GM19455 (cell line): ENCODE data around the gene UNK.
A peak's percentile ranks its signal among the peaks of the same experiment; 100 is the strongest.
"Not testable (repeated sequence)": the region's sequence is repeated elsewhere in the genome, so short reads cannot be mapped to it uniquely, and the experiment has no call there.

Source experiments
- ATAC-seq: cut with Tn5 transposase; IDR thresholded peaks from one replicate; pipeline ENCODE4 v1.9.1; 2021; ENCODE audit not compliant: unreplicated experiment

UNK gene

GRCh38 chr17:75773121-75773807 is 11.3 kb upstream of the UNK start:
- ATAC-seq, result no peak

DNA sequence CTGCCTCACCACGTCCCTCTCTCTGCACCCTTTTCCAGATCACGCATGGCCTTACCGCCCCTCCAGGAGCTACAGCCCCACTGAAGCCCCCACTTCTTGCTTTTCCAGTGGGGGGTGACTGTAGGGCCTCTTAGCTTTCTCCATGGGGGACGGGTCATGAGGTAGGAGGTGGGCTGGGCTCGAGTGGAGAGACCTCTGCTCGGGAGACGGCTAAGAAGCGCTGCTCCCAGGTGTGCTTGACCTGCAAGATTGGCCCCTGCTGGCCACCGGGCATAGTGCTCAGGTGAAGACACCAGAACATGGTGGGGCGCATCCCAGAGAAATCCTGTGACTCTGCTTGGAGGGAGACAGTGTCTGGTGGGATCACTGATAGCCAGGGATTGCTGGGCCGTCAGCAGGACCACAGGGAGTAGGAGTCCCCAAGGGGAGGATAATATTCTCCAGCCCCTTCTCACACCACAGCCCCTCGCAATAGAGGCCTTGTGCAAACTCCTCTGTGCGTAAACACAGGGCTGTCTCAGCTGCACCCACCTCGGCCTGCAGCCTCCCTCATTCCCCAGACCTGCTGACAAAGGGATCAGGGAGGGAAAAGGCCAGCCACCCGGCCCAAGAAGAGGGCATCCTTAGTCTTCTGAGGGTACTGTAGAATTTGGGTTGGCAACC is 10.7 kb upstream of the UNK start:
- no peak for ATAC-seq

DNA sequence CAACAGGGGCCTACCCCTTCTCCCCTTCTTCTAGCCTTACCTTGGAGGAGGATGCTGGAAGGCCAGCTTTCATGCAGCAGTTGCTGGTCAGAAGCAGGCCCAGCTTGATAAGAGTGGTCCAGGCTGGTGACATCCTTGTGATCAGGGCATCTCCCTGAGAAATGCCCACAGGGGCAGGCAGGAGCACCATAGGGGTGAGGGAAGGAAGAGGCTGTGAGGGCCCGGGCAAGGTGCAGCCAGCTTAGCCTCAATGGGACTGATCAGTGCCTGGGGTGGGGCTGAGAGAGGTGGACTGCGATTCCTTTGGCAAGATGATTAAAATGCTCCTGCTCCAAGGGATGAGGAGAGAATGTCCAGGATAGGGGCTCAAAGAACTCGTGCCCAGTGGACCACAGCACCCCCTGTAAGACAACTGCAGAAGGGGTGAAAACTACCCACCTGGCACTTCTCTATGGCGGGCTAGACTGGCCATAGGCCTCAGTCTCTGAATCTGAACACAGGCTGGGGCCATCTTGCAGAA is 10.1 kb upstream of the UNK start:
- no peak for ATAC-seq

GRCh38 chr17:75774991-75775668 is 9.5 kb upstream of the UNK start:
- no peak for ATAC-seq

GRCh38 chr17:75776386-75777295 is 8.0 kb upstream of the UNK start:
- ATAC-seq, result no peak

DNA sequence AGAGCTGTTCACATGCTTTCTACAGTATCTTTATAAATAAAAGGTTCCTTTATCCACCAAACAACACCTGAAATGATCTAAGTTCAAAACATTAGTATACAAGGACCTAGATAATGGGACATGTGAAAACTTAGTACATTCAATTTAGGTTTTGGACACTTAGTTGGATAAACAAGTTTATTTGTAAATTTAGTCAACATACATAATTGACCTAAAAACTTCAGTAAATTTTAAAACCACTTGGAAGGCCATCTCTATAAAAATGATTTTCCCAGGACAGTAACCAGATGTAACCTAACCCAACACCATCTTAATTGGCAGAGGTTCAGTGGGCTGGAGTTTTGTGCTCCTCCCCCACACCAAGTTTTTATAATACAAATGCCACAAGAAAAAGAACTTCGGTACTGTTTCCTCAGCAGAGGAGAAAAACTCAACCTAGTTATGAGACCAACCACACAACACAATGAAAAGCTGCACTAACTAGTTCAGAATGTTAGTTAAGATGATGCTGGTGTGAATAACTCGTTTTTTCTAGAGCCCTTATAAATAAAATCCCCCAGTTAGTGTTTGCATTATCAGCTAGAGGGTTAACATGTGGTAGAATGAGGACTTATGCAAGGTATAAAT is 7.2 kb upstream of the UNK start:
- no peak for ATAC-seq

DNA sequence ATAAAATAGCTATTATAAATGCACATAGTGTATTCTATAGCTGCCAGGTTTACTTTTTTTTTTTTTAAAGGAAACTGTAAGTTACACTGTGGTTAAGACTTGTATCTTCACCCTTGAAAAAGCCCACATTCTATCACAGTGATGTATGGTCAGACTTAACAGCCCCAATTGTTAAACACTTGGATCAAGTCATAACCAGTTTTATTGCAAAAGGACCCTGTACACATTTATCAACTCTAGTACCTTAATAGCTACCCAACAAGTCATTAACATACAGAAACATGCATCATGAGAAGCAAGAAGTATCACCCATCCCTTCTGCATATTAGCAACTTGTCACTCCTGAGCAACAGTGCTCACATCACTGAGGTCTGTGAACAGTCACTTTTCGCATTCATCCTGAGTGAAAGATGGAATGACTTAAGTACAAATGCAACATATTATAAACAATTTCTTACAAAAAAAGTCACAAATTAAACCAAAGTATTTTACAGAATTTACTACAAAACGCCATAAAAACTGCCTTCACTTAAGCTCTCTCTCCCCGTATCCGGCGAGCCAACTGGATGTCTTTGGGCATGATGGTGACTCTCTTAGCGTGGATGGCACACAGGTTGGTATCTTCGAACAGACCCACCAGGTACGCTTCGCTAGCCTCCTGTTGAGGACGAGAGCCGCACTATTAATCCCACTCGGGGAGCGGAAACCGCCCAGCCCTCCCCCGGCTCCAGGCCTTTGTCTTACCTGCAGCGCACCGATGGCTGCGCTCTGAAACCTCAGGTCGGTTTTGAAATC is 6.3 kb upstream of the UNK start:
- not testable (repeated sequence) for ATAC-seq

GRCh38 chr17:75778861-75779249 is 5.8 kb upstream of the UNK start:
- ATAC-seq, result peak; percentile 8

- ATAC-seq, result peak; percentile 61
Measured at GRCh38 chr17:75779250-75779986, 5.2 kb upstream of the UNK start.

GRCh38 chr17:75779987-75780889 is 4.4 kb upstream of the UNK start:
- no peak for ATAC-seq

GRCh38 chr17:75783069-75783783 is 1.4 kb upstream of the UNK start:
- no peak for ATAC-seq

GRCh38 chr17:75783803-75784472 is 668 bp upstream of the UNK start:
- ATAC-seq, result peak; percentile 3

DNA sequence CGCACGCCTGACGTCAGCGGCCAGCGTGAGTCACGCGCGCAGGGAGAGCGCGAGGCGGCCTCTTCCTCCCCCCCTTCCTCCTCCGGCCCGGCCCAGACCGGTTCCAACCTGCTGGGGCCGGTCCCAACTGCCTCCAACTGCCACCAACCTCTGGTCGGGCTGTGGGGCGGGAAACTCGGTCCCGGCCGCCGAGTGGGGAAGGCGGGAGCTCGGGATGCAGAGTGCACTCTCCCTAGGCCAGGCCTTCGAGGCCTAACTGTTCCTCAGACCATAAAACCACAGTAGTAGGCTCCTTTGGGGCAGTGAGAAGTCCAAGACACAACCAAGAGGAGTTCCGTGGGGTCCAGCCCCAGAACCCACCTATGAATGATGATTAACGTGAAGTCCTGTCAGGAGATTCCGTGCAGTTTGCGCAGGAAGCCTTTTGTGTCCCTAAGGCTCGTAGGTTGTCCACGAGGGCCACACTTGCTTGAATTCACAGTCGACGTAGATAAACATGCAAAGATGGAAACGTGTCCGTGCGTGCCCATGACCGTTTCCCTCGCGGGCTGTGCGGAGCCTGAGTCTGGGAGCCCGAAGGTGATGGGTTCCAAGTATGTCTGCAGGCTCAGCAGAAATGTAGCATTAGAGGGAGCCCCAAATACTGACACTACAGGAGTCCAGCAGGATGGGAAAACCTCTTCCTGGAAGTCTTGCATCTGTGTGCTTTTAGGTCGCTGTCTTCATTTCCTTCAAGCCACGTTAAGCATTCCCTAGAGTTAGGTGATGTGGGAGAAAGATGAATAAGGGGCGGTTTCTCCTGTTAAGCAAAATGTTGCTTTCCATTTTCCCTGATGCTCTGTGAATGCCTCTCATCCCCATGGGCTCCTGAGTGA is 647 bp downstream of the UNK start:
- ATAC-seq, result peak; percentile 51

- ATAC-seq, result no peak
Measured at GRCh38 chr17:75791254-75791653, 6.6 kb downstream of the UNK start.

DNA sequence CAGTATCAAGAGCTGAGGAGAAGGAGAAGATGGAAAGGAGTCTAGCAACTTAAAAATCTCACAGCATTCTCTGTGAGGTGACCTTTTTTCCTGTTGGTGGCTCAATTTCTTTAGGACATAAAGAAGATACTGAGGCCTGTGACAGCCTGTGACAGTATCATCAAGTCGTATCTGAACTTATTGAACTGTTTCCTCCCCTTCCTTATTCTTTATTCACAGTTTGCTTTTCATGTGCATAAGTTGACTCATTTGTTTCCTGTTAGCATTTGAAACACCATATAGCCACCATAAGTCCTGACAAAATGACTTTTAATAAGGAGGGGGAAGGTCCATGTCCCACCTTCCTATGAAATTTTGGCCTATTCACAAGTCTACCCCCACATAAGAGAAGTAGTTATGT is 8.9 kb downstream of the UNK start:
- ATAC-seq, result no peak
